IPS-18c (cell line): ENCODE data around the gene USH2A.
"Not testable (repeated sequence)": the region's sequence is repeated elsewhere in the genome, so short reads cannot be mapped to it uniquely, and the experiment has no call there.

Source experiments
- H3K4me3 ChIP-seq: 2 replicates; pipeline ENCODE4 v1.7.0; 2013; ENCODE audit warnings: low read depth, mild to moderate bottlenecking, low read length, moderate library complexity; ENCODE audit not compliant: insufficient read depth
- H3K9me3 ChIP-seq: one replicate; pipeline ENCODE4 v1.6.1; 2013; ENCODE audit warnings: mild to moderate bottlenecking, low read length, moderate library complexity; ENCODE audit not compliant: control insufficient read depth, insufficient read depth

Gene USH2A

GRCh38 chr1:216190438-216190837 lies 232.8 kb downstream of the USH2A start:
- no peak overlapping the region for H3K4me3 ChIP-seq
- no peaks in the 10 kb centered on the region for H3K9me3 ChIP-seq

GRCh38 chr1:216186816-216187215 lies 236.4 kb downstream of the USH2A start:
- Histone ChIP-seq H3K4me3 (no peak overlapping the region), H3K9me3 (no peaks in the 10 kb centered on the region)

GRCh38 chr1:216186141-216186540 lies 237.1 kb downstream of the USH2A start:
- H3K4me3 ChIP-seq, result no peak overlapping the region
- H3K9me3 ChIP-seq, result no peaks in the 10 kb centered on the region

- no peaks in the 10 kb centered on the region for H3K9me3 ChIP-seq
- H3K4me3 ChIP-seq, result no peak overlapping the region
These were observed 239.0 kb downstream of the USH2A start for GRCh38 chr1:216184126-216184680.

GRCh38 chr1:216183454-216183853 lies 239.8 kb downstream of the USH2A start:
- Histone ChIP-seq H3K4me3 (peak overlapping the region; percentile 10; the same call in 1 of the 2 replicates), H3K9me3 (no peaks in the 10 kb centered on the region)

GRCh38 chr1:216183007-216183406 lies 240.2 kb downstream of the USH2A start:
- H3K4me3 ChIP-seq, result no peak overlapping the region

GRCh38 chr1:216181590-216181989 lies 241.7 kb downstream of the USH2A start:
- H3K9me3 ChIP-seq, result no peaks in the 10 kb centered on the region
- no peak overlapping the region for H3K4me3 ChIP-seq

More at GRCh38 chr1:216183007-216183406, 240.2 kb downstream of the USH2A start:
- no peaks in the 10 kb centered on the region for H3K9me3 ChIP-seq

- Histone ChIP-seq H3K9me3 (no peaks in the 10 kb centered on the region), H3K4me3 (no peak overlapping the region)
These were observed 245.0 kb downstream of the USH2A start for GRCh38 chr1:216178281-216178680.

- H3K9me3 ChIP-seq, result no peaks in the 10 kb centered on the region
- no peak overlapping the region for H3K4me3 ChIP-seq
These were observed 246.3 kb downstream of the USH2A start for GRCh38 chr1:216176970-216177369.

- no peak overlapping the region for H3K4me3 ChIP-seq
- no peaks in the 10 kb centered on the region for H3K9me3 ChIP-seq
These were observed 247.5 kb downstream of the USH2A start for GRCh38 chr1:216175714-216176113.

GRCh38 chr1:216173376-216173995 lies 249.8 kb downstream of the USH2A start:
- Histone ChIP-seq H3K4me3 (no peak overlapping the region), H3K9me3 (no peaks in the 10 kb centered on the region)

- Histone ChIP-seq H3K9me3 (no peaks in the 10 kb centered on the region), H3K4me3 (no peak overlapping the region)
These were observed 253.9 kb downstream of the USH2A start for GRCh38 chr1:216169351-216169750.

- H3K4me3 ChIP-seq, result no peak overlapping the region
- H3K9me3 ChIP-seq, result no peaks in the 10 kb centered on the region
These were observed 254.7 kb downstream of the USH2A start for GRCh38 chr1:216168546-216168945.

GRCh38 chr1:216154063-216154462 lies 269.2 kb downstream of the USH2A start:
- Histone ChIP-seq H3K9me3 (no peaks in the 10 kb centered on the region), H3K4me3 (no peak overlapping the region)

- H3K4me3 ChIP-seq, result no peak overlapping the region
- no peaks in the 10 kb centered on the region for H3K9me3 ChIP-seq
These were observed 270.1 kb downstream of the USH2A start for GRCh38 chr1:216153130-216153529.

GRCh38 chr1:216145451-216146018 lies 277.7 kb downstream of the USH2A start:
- H3K4me3 ChIP-seq, H3K9me3 ChIP-seq: not testable (repeated sequence)

- Histone ChIP-seq H3K9me3 (no peaks in the 10 kb centered on the region), H3K4me3 (no peak overlapping the region)
These were observed 278.4 kb downstream of the USH2A start for GRCh38 chr1:216144661-216145450.

GRCh38 chr1:216142921-216143320 lies 280.3 kb downstream of the USH2A start:
- no peak overlapping the region for H3K4me3 ChIP-seq

More at GRCh38 chr1:216142921-216143320, 280.3 kb downstream of the USH2A start:
- H3K9me3 ChIP-seq, result no peaks in the 10 kb centered on the region
